GM19324 (cell line): Measurements from ENCODE around the gene PLA2G5.

Experiments
- ATAC-seq: cut with Tn5 transposase; IDR thresholded peaks from one replicate; pipeline ENCODE4 v1.9.1; 2021; ENCODE audit warnings: mild to moderate bottlenecking, moderate library complexity; ENCODE audit not compliant: unreplicated experiment, low FRiP score

PLA2G5 gene

DNA sequence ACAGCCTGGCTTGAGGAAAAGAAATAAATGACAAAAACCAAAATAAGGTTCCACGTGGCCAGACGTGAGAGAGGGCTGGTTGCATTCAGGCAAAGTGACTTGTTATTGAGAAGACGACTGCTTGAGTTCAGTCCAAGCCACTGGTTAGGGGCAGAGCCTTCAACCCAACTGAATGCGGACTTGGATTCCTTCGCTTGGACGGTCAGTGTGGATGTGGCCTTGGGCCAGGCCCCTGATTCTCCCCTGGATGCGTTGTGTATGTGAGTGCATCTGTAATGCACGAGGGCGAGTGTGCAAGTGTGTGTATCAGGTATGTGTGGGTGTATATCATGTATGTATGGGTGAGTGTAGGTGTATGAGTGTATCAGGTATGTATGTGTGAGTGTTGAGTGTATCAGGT, 71.0 kb downstream of the PLA2G5 start:
- no peak for ATAC-seq

DNA sequence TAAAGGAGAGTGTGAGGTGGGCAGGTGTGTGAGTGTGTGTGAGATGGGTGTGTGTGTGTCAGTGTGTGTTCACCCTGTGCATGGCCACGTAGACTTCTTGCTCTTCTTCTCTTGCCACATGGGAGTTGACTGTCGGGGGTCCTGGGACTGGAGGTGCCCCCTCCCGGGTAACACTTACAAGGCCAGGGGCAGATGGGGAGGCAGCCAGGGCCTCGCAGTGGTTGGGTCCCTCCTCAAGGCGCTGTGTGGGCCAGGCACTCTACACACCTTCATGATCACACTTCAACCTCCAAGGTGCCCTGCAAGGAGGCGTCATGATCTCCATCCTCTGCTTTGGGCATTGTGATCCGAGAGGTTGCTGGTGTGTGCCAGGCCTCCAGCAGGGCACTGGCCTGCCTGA, 71.5 kb downstream of the PLA2G5 start:
- no peak for ATAC-seq
